Activated naive CD8-positive, alpha-beta T cell (primary cell): Measurements from ENCODE around the gene CD79B.
A peak's percentile ranks its signal among the peaks of the same experiment; 100 is the strongest.

Experiments
- H3K27ac Mint-ChIP-seq: one replicate; pipeline ENCODE4 v1.8.0; 2021; ENCODE audit warnings: mixed read lengths
- H3K27me3 Mint-ChIP-seq: one replicate; pipeline ENCODE4 v1.8.0; 2021; ENCODE audit warnings: mixed read lengths
- H3K36me3 Mint-ChIP-seq: one replicate; pipeline ENCODE4 v1.8.0; 2021; ENCODE audit warnings: mixed read lengths
- H3K4me1 Mint-ChIP-seq: one replicate; pipeline ENCODE4 v1.8.0; 2021; ENCODE audit warnings: low read depth, mixed read lengths
- H3K4me3 Mint-ChIP-seq: one replicate; pipeline ENCODE4 v1.8.0; 2021; ENCODE audit warnings: mild to moderate bottlenecking, mixed read lengths
- H3K9me3 Mint-ChIP-seq: one replicate; pipeline ENCODE4 v1.8.0; 2021; ENCODE audit warnings: low read depth, mixed read lengths

The CD79B gene

DNA sequence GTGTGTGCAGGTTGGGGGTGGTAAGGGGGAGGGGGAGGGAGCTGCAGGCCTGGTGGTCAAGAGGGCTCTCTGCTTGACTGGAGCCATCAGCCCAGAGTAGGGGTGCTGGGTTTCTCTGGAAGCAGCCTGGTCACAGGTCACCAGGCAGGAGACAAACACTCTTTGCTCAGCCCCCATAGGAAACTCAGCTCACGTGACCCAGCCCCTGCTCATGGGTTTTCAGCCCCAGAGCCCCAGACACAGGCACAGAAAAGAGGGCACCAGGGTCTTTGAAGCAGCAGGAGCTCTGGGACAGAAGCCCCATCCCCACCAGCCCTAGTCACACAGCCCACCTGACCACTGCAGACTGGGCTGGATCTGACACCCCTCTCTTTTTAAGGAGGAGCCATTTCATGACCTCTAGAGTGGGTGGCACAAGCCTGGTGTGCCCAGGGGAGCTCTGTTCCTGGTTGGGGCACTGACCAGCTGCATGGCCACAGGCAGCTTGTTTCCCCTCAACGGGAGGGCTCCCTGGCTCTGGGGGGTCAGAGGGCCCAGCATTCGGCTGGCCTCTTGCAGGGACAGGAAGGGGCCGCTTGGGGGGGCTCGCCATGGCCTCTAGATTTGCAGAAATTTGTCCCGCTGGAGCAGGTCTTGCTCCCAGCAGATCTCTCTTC, 13.8 kb upstream of the CD79B start:
- H3K27ac Mint-ChIP-seq: no peak overlapping the region

DNA sequence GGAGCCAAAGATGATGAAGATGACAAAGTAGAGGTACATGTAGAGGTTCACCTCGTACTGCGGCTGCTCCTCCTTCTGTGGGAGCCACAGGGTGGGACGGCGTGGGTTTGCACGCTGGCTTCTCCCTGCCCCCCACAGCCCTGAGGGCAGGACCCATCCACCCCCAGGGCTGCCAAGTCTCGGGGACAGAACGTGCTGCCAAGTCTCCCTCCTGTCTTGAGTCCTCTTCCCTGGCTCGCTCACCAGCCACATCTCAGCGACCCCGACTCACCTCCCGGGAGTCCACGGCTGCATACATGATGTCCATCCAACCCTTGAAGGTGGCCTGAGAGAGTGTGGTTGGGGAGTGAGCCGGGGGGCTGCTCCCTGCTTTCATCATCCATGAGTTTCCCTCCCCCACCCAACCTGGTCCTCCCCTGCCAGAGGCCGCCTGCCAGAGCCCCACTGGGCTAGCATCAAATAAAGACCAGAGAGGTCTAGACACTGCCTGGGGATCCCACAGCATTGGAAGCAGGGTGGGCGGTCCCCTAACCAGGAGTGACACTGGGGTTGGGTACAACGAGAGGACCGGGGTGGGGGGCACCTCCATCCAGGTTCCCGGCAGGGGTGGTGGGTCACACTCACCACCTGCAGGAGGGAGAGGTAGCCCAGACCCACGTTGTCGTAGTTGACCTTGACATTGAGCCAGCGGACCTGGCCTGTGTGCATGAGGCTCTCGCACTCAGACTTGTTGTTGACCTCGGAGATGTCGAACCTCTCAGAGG, 12.8 kb upstream of the CD79B start:
- no peaks in the 10 kb centered on the region for H3K36me3 Mint-ChIP-seq
- peaks cover 13% of the 10 kb centered on the region for H3K4me1 Mint-ChIP-seq
- H3K27me3 Mint-ChIP-seq: no peaks in the 10 kb centered on the region
- H3K27ac Mint-ChIP-seq: no peak overlapping the region
- peak overlapping the region; percentile 47 for H3K4me3 Mint-ChIP-seq
- no peaks in the 10 kb centered on the region for H3K9me3 Mint-ChIP-seq

More for the DNA sequence above, 13.8 kb upstream of the CD79B start:
- Mint-ChIP-seq H3K36me3 (no peaks in the 10 kb centered on the region), H3K4me3 (no peak overlapping the region), H3K27me3 (no peaks in the 10 kb centered on the region), H3K9me3 (no peaks in the 10 kb centered on the region), H3K4me1 (peaks cover 13% of the 10 kb centered on the region)

DNA sequence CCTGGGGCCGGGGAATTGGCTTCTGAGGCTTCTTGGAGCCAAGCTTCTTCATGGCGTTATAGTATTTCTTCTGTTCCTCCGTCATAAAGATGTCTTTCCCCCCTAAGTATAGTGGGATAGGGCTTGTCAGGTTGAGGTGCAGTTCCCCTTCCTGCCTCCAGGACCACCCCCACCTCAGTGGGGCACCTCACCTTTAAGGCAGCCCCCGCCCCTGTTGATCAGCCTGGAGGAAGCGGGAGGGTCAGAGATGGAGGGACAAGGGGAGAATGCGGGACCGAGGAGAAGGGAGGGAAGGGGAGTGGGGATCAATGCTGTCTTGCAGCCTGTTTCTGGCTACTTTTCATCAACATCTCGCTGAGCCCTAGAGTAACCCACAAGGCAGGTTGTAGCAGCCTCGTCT, 11.6 kb upstream of the CD79B start:
- Mint-ChIP-seq H3K36me3 (no peaks in the 10 kb centered on the region), H3K4me1 (peaks cover 13% of the 10 kb centered on the region), H3K9me3 (no peaks in the 10 kb centered on the region), H3K27me3 (no peaks in the 10 kb centered on the region), H3K4me3 (no peak overlapping the region), H3K27ac (no peak overlapping the region)

- H3K4me3 Mint-ChIP-seq: no peak overlapping the region
- H3K36me3 Mint-ChIP-seq: no peaks in the 10 kb centered on the region
- H3K9me3 Mint-ChIP-seq: no peaks in the 10 kb centered on the region
- no peak overlapping the region for H3K27ac Mint-ChIP-seq
- no peaks in the 10 kb centered on the region for H3K27me3 Mint-ChIP-seq
- H3K4me1 Mint-ChIP-seq: peaks cover 13% of the 10 kb centered on the region
Observed at GRCh38 chr17:63942309-63942985, 10.3 kb upstream of the CD79B start.

- no peak overlapping the region for H3K27ac Mint-ChIP-seq
- peaks cover 12% of the 10 kb centered on the region for H3K4me1 Mint-ChIP-seq
- H3K9me3 Mint-ChIP-seq: no peaks in the 10 kb centered on the region
- H3K36me3 Mint-ChIP-seq: no peaks in the 10 kb centered on the region
- H3K4me3 Mint-ChIP-seq: no peak overlapping the region
- H3K27me3 Mint-ChIP-seq: no peaks in the 10 kb centered on the region
Observed at GRCh38 chr17:63941751-63942150, 9.6 kb upstream of the CD79B start.

DNA sequence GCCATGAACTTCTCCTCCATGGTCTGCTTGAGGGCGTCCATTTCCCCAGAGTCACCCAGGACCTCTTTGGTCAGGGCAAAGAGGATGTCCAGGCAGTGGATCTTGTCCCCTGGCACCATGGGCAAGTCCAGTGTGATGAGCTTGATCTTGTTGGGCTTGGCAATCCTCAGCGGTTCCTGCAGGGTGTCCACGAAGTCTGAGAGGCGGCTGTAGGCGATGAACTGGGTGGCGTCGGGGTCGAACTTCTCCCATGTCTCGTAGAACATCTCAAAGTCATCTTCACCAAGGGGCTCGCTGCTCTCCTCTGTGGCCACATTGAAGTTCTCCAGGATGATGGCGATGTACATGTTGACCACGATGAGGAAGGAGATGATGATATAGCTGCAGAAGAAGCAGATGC, 9.0 kb upstream of the CD79B start:
- H3K9me3 Mint-ChIP-seq: no peaks in the 10 kb centered on the region
- H3K36me3 Mint-ChIP-seq: no peaks in the 10 kb centered on the region
- no peaks in the 10 kb centered on the region for H3K27me3 Mint-ChIP-seq
- no peak overlapping the region for H3K4me3 Mint-ChIP-seq
- peaks cover 8% of the 10 kb centered on the region for H3K4me1 Mint-ChIP-seq
- no peak overlapping the region for H3K27ac Mint-ChIP-seq

GRCh38 chr17:63940584-63940983, 8.5 kb upstream of the CD79B start:
- H3K27me3 Mint-ChIP-seq: no peaks in the 10 kb centered on the region
- no peak overlapping the region for H3K27ac Mint-ChIP-seq
- peaks cover 5% of the 10 kb centered on the region for H3K4me1 Mint-ChIP-seq
- H3K36me3 Mint-ChIP-seq: no peaks in the 10 kb centered on the region
- no peak overlapping the region for H3K4me3 Mint-ChIP-seq
- H3K9me3 Mint-ChIP-seq: no peaks in the 10 kb centered on the region

GRCh38 chr17:63939884-63940283, 7.8 kb upstream of the CD79B start:
- H3K9me3 Mint-ChIP-seq: no peaks in the 10 kb centered on the region
- H3K4me3 Mint-ChIP-seq: no peak overlapping the region
- no peaks in the 10 kb centered on the region for H3K27me3 Mint-ChIP-seq
- H3K36me3 Mint-ChIP-seq: no peaks in the 10 kb centered on the region
- no peaks in the 10 kb centered on the region for H3K4me1 Mint-ChIP-seq
- H3K27ac Mint-ChIP-seq: no peak overlapping the region

GRCh38 chr17:63939401-63939800, 7.3 kb upstream of the CD79B start:
- H3K27me3 Mint-ChIP-seq: no peaks in the 10 kb centered on the region
- no peak overlapping the region for H3K4me3 Mint-ChIP-seq
- no peaks in the 10 kb centered on the region for H3K36me3 Mint-ChIP-seq
- no peak overlapping the region for H3K27ac Mint-ChIP-seq
- H3K9me3 Mint-ChIP-seq: no peaks in the 10 kb centered on the region
- no peaks in the 10 kb centered on the region for H3K4me1 Mint-ChIP-seq

DNA sequence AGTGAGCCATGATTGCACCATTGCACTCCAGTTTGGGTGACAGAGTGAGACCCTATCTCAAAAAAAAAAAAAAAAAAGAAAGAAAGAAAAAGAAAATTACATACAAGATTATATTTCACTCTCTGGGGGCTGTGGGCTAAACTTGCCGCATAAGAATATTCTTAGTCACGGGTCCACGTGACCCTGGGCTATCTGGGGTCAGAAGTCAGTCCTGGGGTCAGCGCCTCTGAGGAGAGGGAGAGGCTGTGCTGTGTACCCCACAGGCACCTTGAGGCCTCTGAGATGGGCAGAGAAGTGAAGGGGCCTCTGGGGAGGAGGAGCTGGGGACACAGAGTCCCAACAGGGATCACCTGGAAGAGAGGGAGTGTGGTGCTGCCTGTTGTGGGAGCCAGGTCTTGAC, 5.8 kb upstream of the CD79B start:
- Mint-ChIP-seq H3K27me3 (no peaks in the 10 kb centered on the region), H3K27ac (no peak overlapping the region), H3K36me3 (no peaks in the 10 kb centered on the region), H3K4me3 (no peak overlapping the region), H3K4me1 (no peaks in the 10 kb centered on the region), H3K9me3 (no peaks in the 10 kb centered on the region)

DNA sequence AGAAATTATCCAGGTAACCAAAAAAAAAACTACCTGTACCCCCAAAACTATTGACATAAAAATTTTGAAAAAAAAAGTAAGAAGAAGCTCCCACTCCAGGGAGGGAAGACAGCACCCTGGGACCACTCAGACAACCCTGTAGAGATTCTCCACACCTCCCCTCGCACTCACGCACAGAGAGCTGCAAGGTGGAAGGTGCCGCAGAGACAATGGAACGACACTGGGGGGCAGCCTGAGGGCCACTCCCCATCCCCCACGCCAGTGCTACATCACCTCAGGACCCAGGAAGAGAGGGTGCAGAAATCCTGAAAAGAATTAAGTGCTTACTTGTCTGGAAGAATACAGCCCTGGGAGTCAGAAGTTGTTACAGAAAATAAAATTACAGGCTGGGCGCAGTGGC, 5.2 kb upstream of the CD79B start:
- Mint-ChIP-seq H3K27me3 (no peaks in the 10 kb centered on the region), H3K4me3 (no peak overlapping the region), H3K27ac (no peak overlapping the region), H3K4me1 (peaks cover 3% of the 10 kb centered on the region), H3K9me3 (no peaks in the 10 kb centered on the region), H3K36me3 (no peaks in the 10 kb centered on the region)

- H3K4me3 Mint-ChIP-seq: no peak overlapping the region
- no peak overlapping the region for H3K27ac Mint-ChIP-seq
- no peaks in the 10 kb centered on the region for H3K36me3 Mint-ChIP-seq
- peaks cover 17% of the 10 kb centered on the region for H3K4me1 Mint-ChIP-seq
- H3K9me3 Mint-ChIP-seq: no peaks in the 10 kb centered on the region
- H3K27me3 Mint-ChIP-seq: no peaks in the 10 kb centered on the region
Observed at GRCh38 chr17:63934183-63935112, 2.3 kb upstream of the CD79B start.

GRCh38 chr17:63933598-63933997, 1.5 kb upstream of the CD79B start:
- H3K4me3 Mint-ChIP-seq: no peak overlapping the region
- no peaks in the 10 kb centered on the region for H3K27me3 Mint-ChIP-seq
- no peaks in the 10 kb centered on the region for H3K36me3 Mint-ChIP-seq
- peaks cover 17% of the 10 kb centered on the region for H3K4me1 Mint-ChIP-seq
- no peaks in the 10 kb centered on the region for H3K9me3 Mint-ChIP-seq
- no peak overlapping the region for H3K27ac Mint-ChIP-seq

- Mint-ChIP-seq H3K27ac (peak overlapping the region; percentile 46), H3K4me3 (peak overlapping the region; percentile 94), H3K9me3 (no peaks in the 10 kb centered on the region), H3K36me3 (no peaks in the 10 kb centered on the region), H3K27me3 (no peaks in the 10 kb centered on the region), H3K4me1 (peaks cover 17% of the 10 kb centered on the region)
Observed at GRCh38 chr17:63932721-63933120, 590 bp upstream of the CD79B start.
